HepG2 (cell line): Measurements from ENCODE around the gene MOB4. TPM values are rescaled to one million over a fixed set of nuclear protein-coding genes. Genes with fewer than 3 reads are reported as not detected.

Experiments used
- ATAC-seq: fragments of 200-7000 bp; cut with Tn5 transposase; 3 replicates; pipeline ENCODE4 v1.9.1; 2020; ENCODE audit warnings: mild to moderate bottlenecking, moderate library complexity
- BruUV-seq: library from RNA; stranded (reverse); fragments of 400-500 nt; replicated peaks from 2 replicates; lab custom pipeline; 2021; lab: Mats Ljungman, UMichigan
- CTCF ChIA-PET: fragments of 300-600 bp; formaldehyde crosslinking; extraction: SDS; loops from one replicate; lab custom pipeline; 2021; ENCODE audit warnings: low total read pairs, inconsistent platforms, low intra/inter-chr PET ratio; lab: Yijun Ruan, JAX
- POLR2A ChIA-PET: fragments of 350-600 bp; sonication (Branson Sonifier 250); formaldehyde crosslinking; loops from one replicate; lab custom pipeline; 2020; ENCODE audit warnings: antibody characterized with exemption, inconsistent platforms; lab: Yijun Ruan, JAX
- DNase-seq: peaks from one replicate; pipeline ENCODE4 v3.0.0-alpha.2; 2015; ENCODE audit warnings: low spot score
- FAIRE-seq: peaks from 3 replicates; lab custom pipeline; 2011; peaks lifted over from hg19 to GRCh38; lab: Jason Lieb, UNC
- H2AFZ ChIP-seq: one replicate; pipeline ENCODE4 v1.6.1; 2011; ENCODE audit warnings: low read length, inconsistent platforms
- H3K27ac ChIP-seq: fragments of 300-600 bp; 3 replicates; pipeline ENCODE4 v1.8.0; 2011; ENCODE audit warnings: mixed run types, mild to moderate bottlenecking, mixed read lengths, low read length, inconsistent platforms; ENCODE audit not compliant: insufficient read depth; ENCODE audit errors: extremely low read length
- H3K27me3 ChIP-seq, 2 experiments: fragments of 200-600 bp in 1 of 2; 2 replicates in 1 of 2; 3 replicates in 1 of 2; pipeline versions ENCODE4 v1.6.0 to v1.8.0; 2011; ENCODE audit warnings: low read length in 2 of 2, mild to moderate bottlenecking in 2 of 2, moderate library complexity in 2 of 2, inconsistent platforms in 1 of 2; ENCODE audit not compliant: insufficient read depth in 2 of 2, control insufficient read depth in 1 of 2
- H3K36me3 ChIP-seq, 2 experiments: fragments of 200-600 bp in 1 of 2; replicated peaks in 1 of 2; 2 replicates in 1 of 2; 3 replicates in 1 of 2; pipeline versions ENCODE4 v1.5.1 to v1.8.0; 2011; ENCODE audit warnings: low read length in 2 of 2, inconsistent platforms in 1 of 2; ENCODE audit not compliant: insufficient read depth in 2 of 2, control insufficient read depth in 1 of 2
- H3K4me1 ChIP-seq: 2 replicates; pipeline ENCODE4 v1.5.1; 2012; ENCODE audit warnings: low read length, inconsistent platforms; ENCODE audit not compliant: insufficient read depth
- H3K4me2 ChIP-seq: 2 replicates; pipeline ENCODE4 v1.6.0; 2011; ENCODE audit warnings: low read depth, low read length, inconsistent platforms
- H3K4me3 ChIP-seq, 3 experiments: fragments of 200-600 bp in 1 of 3; sonication (generic), shearing (Covaris generic) in 1 of 3; replicated peaks in 1 of 3; 2 replicates each; pipeline ENCODE4 v1.5.1; 2011 to 2016; ENCODE audit warnings: low read length in 3 of 3, inconsistent platforms in 2 of 3, low read depth in 2 of 3, mild to moderate bottlenecking in 2 of 3, control low read depth in 1 of 3, mixed read lengths in 1 of 3; ENCODE audit not compliant: insufficient read depth in 1 of 3
- H3K79me2 ChIP-seq: one replicate; pipeline ENCODE4 v1.6.1; 2011; ENCODE audit warnings: low read length, inconsistent platforms; ENCODE audit not compliant: insufficient read depth
- H3K9ac ChIP-seq: 2 replicates; pipeline ENCODE4 v1.6.0; 2011; ENCODE audit warnings: mild to moderate bottlenecking, low read depth, low read length, inconsistent platforms; ENCODE audit not compliant: insufficient read depth
- H3K9me3 ChIP-seq: 2 replicates; pipeline ENCODE4 v1.5.1; 2012; ENCODE audit warnings: mild to moderate bottlenecking, low read length
- H4K20me1 ChIP-seq: 2 replicates; pipeline ENCODE4 v1.6.0; 2011; ENCODE audit warnings: inconsistent platforms, mild to moderate bottlenecking, low read length, moderate library complexity; ENCODE audit not compliant: insufficient read depth
- CEBPB ChIP-seq: IDR thresholded peaks from 2 replicates; pipeline ENCODE4 v1.6.1; 2011; ENCODE audit warnings: low read depth, low read length, improper control_type of control experiment, borderline replicate concordance
- FOSL2 ChIP-seq: sonication (generic); formaldehyde crosslinking; IDR thresholded peaks from 2 replicates; pipeline ENCODE4 v1.4.0; 2020; ENCODE audit warnings: missing genetic modification reagents
- GTF3A ChIP-seq: sonication (generic); formaldehyde crosslinking; conservative IDR thresholded peaks from 2 replicates; pipeline ENCODE4 v1.4.0; 2020; ENCODE audit warnings: mild to moderate bottlenecking, missing genetic modification reagents
- ZFP36 ChIP-seq: fragments of 150-350 bp; IDR thresholded peaks from 2 replicates; pipeline ENCODE4 v1.6.1; 2018; ENCODE audit warnings: borderline replicate concordance, low read length, low read depth; ENCODE audit not compliant: partially characterized antibody
- ZNF768 ChIP-seq: sonication (generic); formaldehyde crosslinking; IDR thresholded peaks from 2 replicates; pipeline ENCODE4 v1.4.0; 2020; ENCODE audit warnings: missing genetic modification reagents
- WGBS: methylation state at CpG from one replicate; pipeline ENCODE4 v1.1.6; 2017; ENCODE audit warnings: low lambda C conversion rate; 5-methylcytosine and 5-hydroxymethylcytosine counted together
- in situ Hi-C: cut with HindIII; loops from 2 replicates; pipeline ENCODE4 v1.10.0; 2017; ENCODE audit warnings: low pct_unique_long_range_greater_than_20kb; ENCODE audit not compliant: extremely low pct_ligation_motif_present
- intact Hi-C: fragments of 100-400 bp; cut with micrococcal nuclease; formaldehyde crosslinking; loops from one replicate; pipeline ENCODE4 v1.10.0; 2022; ENCODE audit not compliant: unreplicated experiment
- polyA plus RNA-seq, 8 experiments: library from polyadenylated mRNA; depleted of rRNA in 3 of 8; stranded (reverse) in 7 of 8; unstranded in 1 of 8; fragments of >200 nt; fragmentation: Illumina TruSeq in 4 of 8; extraction: Trizol in 4 of 8; gene quantifications; 2 replicates each; pipeline versions ENCODE4 v1.2.1 to v1.2.3, GENCODE V29; 2011 to 2016; ENCODE audit warnings: low read depth in 4 of 8, missing spikeins in 1 of 8, mixed read lengths in 1 of 8; ENCODE audit not compliant: insufficient read depth in 1 of 8
- total RNA-seq, 5 experiments: library from RNA; depleted of rRNA; stranded (reverse); fragments of >200 nt; fragmentation: Illumina TruSeq; extraction: Trizol; gene quantifications; 2 replicates each; pipeline ENCODE4 v1.2.3, GENCODE V29; 2016; ENCODE audit warnings: low read depth in 1 of 5

Gene MOB4
- total and polyA plus RNA-seq, 2 of the 13 experiments (the other 11 are each of a cell fraction or from before 2014, with no cell fraction given), result 35.7 to 38.6 TPM

DNA sequence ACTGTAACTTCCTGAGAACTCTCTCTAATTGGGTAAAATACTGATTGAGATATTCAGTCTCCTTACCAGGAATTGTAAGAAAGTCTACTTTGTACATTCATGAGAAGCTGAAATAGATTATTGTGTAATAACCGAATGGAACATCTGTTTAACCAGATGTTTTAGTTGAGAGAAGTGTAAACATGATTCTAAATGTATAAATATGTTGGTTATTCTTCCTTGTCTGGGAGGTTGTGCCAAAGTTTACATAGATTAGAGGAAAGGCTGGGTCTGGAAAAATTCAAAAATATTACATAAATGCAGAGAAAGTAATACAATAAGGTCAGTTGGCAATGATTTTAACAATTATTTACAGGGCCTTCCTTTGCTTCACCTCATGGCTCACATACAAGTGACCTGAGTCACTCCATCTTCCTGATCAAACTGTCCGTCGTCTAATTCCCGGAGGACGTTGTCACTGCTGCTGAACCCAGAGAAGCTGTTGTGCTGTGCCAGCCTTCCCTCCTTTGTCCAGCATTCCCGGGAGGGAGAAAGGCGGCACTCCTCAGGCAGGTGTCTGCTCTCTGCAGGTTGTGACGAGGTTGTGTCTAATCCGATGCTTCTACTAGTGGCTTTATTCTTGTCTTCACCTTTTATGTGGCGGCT lies 55.9 kb downstream of the MOB4 start:
- H3K4me1 ChIP-seq, result peaks cover 18% of the 10 kb centered on the region
- DNase-seq, result peak; percentile 37
- no peaks in the 10 kb centered on the region for H3K36me3 ChIP-seq
- H3K4me2 ChIP-seq, result no peak overlapping the region
- no peak overlapping the region for H3K4me3 ChIP-seq
- TF ChIP-seq FOSL2 (peak; percentile 50), ZNF768 (CRISPR knock-in tag) (peak; percentile 39; the same call in 1 of the 2 replicates), CEBPB (peak; percentile 82), GTF3A (CRISPR knock-in tag) (no peak)
- TF ChIP-seq, all 625 proteins: peak for 3
- ChIA-PET CTCF (no interaction called here), POLR2A (interaction anchor here (1.7 kb wide), 1 partner anchor 72 kb away, joined by 3 read pairs; the partner anchor contains the start of genes HSPD1 and HSPE1)
- intact Hi-C loops (no loop called here), in situ Hi-C loops (no loop called here)
- WGBS, result 58% methylated on average over 10 of the region's 10 CpGs
- peak; percentile 65 for ATAC-seq
- Histone ChIP-seq H3K27ac (no peak overlapping the region), H3K27me3 (no peaks in the 10 kb centered on the region), H2AFZ (no peak overlapping the region), H3K9me3 (peaks cover 26% of the 10 kb centered on the region), H3K79me2 (no peaks in the 10 kb centered on the region), H4K20me1 (no peaks in the 10 kb centered on the region), H3K9ac (no peak overlapping the region)
- no peak for FAIRE-seq
- BruUV-seq, result no TSS peak

DNA sequence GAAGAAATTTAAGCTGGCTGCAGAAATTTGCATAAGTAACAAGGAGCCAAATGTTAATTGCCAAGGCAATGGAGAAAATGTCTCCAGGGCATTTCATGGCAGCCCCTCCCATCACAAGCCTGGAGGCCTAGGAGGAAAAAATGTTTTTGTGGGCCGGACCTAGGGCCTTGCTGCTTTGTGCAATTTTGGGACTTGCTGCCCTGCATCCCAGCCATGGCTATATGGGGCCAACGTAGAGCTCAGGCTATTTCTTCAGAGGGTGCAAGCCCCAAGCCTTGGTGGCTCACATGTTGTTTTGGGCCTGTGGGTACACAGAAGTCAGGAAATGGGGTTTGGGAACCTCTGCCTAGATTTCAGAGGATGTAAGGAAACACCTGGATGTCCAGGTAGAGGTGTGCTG lies 57.7 kb downstream of the MOB4 start:
- 48% methylated on average over 2 of the region's 2 CpGs for WGBS
- H3K4me1 ChIP-seq, result peaks cover 23% of the 10 kb centered on the region
- POLR2A ChIA-PET, result no interaction called here

More for the DNA sequence above, 57.7 kb downstream of the MOB4 start:
- in situ Hi-C loops, result no loop called here
- H2AFZ ChIP-seq, result no peak overlapping the region
- peaks cover 26% of the 10 kb centered on the region for H3K9me3 ChIP-seq
- no peak overlapping the region for H3K4me2 ChIP-seq
- no peak overlapping the region for H3K9ac ChIP-seq
- H3K36me3 ChIP-seq, result no peaks in the 10 kb centered on the region
- H3K79me2 ChIP-seq, result no peaks in the 10 kb centered on the region
- H4K20me1 ChIP-seq, result no peaks in the 10 kb centered on the region
- intact Hi-C loops, result no loop called here
- H3K27me3 ChIP-seq, result peaks cover 0 to 7% of the 10 kb centered on the region in 2 experiments; a peak in 2 of 5 replicates
- H3K4me3 ChIP-seq, result no peak overlapping the region
- FAIRE-seq (no peak), DNase-seq (no peak), ATAC-seq (no peak)
- no TSS peak for BruUV-seq
- CTCF ChIA-PET, result no interaction called here
- no peak overlapping the region for H3K27ac ChIP-seq
- TF ChIP-seq GTF3A (CRISPR knock-in tag), result no peak
- peak; percentile 50 for TF ChIP-seq ZFP36
